Measurements from ENCODE around the gene RNF150. TPM values are rescaled to one million over a fixed set of nuclear protein-coding genes. Genes with fewer than 3 reads are reported as not detected.

RNF150 gene
- total RNA-seq, 1 donor from 2014 or later: 31.2 TPM

DNA sequence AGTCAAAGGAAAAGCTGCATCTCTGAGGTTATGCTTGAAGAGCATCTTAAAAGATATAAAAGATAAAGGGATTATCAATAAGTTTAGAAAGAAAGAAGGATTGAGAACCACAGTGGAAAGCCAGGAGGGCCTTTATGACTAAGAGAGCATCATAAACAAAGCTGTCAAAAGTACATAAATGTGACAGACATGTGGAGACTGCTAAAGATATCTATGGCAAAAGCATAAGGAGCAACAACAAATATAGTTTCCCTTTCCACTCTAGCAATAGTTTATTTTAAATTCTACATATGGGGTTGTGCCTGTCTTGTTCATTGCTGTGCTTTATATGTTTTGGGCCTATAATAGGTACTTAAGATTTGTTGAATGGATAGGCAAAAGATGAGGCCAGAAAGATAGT, 97.3 kb downstream of the RNF150 start:
- Histone ChIP-seq H3K9me3 (peaks cover 0 to 5% of the 10 kb centered on the region in 2 donors), H3K4me3 (no peak overlapping the region), H3K4me1 (peaks cover 0 to 2% of the 10 kb centered on the region in 2 donors), H3K27me3 (no peaks in the 10 kb centered on the region), H3K27ac (no peak overlapping the region), H3K36me3 (no peaks in the 10 kb centered on the region)
- intact Hi-C loops (cut with DNase I): no loop called here
- no peak for DNase-seq (ENCODE audit: low spot score in 2 of 2)
- TF ChIP-seq, protein P1, sequence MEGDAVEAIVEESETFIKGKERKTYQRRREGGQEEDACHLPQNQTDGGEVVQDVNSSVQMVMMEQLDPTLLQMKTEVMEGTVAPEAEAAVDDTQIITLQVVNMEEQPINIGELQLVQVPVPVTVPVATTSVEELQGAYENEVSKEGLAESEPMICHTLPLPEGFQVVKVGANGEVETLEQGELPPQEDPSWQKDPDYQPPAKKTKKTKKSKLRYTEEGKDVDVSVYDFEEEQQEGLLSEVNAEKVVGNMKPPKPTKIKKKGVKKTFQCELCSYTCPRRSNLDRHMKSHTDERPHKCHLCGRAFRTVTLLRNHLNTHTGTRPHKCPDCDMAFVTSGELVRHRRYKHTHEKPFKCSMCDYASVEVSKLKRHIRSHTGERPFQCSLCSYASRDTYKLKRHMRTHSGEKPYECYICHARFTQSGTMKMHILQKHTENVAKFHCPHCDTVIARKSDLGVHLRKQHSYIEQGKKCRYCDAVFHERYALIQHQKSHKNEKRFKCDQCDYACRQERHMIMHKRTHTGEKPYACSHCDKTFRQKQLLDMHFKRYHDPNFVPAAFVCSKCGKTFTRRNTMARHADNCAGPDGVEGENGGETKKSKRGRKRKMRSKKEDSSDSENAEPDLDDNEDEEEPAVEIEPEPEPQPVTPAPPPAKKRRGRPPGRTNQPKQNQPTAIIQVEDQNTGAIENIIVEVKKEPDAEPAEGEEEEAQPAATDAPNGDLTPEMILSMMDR (IDR thresholded peaks at IDR 0.05): no peak

DNA sequence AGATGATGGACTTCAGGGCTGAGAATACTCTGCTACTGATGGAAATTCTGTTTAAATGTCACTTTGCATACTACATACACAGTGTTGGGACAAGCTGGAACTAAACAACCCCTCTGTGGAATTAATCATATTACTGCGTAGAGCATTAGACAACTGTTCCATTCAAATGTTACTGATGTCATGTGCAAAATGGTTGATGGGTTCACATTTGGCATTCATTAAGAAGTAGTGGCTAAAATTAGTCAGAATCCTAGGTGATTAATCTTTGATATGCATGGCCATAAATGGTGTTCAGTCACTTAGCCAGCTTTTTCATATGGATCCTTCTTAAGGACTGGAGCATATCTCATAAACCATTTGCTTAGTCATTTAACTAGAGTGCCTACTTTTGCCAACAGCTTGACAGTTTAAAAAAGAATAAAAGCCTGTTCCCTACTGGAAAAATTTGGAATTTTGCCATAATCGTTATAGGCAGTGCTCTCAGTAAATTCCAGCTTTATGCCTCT, 105.2 kb downstream of the RNF150 start:
- Histone ChIP-seq H3K36me3 (no peaks in the 10 kb centered on the region), H3K4me3 (no peak overlapping the region), H3K9me3 (peaks cover 0 to under 1% of the 10 kb centered on the region in 2 donors), H3K27me3 (no peaks in the 10 kb centered on the region), H3K27ac (no peak overlapping the region), H3K4me1 (peaks cover 0 to 3% of the 10 kb centered on the region in 2 donors)
- no peak for DNase-seq (ENCODE audit: low spot score in 2 of 2)
- intact Hi-C loops (cut with DNase I): no loop called here
- TF ChIP-seq, protein P1 (IDR thresholded peaks at IDR 0.05): no peak

DNA sequence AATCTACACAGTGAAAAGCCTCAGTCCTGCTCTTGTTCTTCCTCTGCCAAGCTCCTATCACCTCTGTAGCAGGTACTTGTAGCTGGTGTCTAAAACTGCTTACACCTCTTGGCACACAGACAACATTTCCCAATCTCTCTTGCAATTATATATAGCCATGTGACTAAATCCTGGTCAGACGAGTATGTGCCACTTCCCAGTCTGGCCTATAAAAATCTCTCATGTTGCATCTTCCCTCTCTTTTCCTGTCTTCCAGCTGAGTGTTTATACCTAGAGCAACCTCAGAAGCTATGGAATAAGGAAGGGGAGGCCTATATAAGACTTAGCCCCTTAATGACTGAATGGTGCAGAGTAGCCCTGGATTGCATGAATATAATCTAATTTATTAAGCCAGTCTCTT, 105.8 kb downstream of the RNF150 start:
- intact Hi-C loops (cut with DNase I): no loop called here
- no peaks in the 10 kb centered on the region for H3K9me3 ChIP-seq
- no peak overlapping the region for H3K4me3 ChIP-seq
- no peaks in the 10 kb centered on the region for H3K36me3 ChIP-seq
- no peak for DNase-seq (ENCODE audit: low spot score in 2 of 2)
- peaks cover 0 to 3% of the 10 kb centered on the region in 2 donors for H3K4me1 ChIP-seq
- H3K27ac ChIP-seq: no peak overlapping the region
- TF ChIP-seq, protein P1 (IDR thresholded peaks at IDR 0.05): no peak
- no peaks in the 10 kb centered on the region for H3K27me3 ChIP-seq

DNA sequence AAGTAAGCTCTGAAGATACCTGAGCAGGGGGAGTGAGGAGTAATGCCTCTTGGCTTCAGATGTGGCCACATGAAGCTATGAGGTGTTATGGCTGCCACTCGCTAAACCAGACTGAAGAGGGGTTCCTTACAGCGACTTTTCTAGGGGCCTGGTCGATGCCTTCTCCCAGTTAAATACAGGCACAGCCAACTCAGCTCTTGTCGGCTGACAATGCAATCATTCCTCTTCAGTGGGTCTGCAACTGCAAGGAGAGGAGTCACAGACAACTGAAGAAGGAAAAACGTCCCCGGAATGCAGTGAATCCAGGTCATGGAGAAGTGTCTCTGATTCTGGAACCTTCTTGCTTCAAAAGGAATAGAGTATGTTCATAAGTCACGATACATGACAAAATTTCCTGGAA, 106.4 kb downstream of the RNF150 start:
- Histone ChIP-seq H3K4me1 (peaks cover 0 to 7% of the 10 kb centered on the region in 2 donors), H3K27me3 (no peaks in the 10 kb centered on the region)
- intact Hi-C loops (cut with DNase I): no loop called here

DNA sequence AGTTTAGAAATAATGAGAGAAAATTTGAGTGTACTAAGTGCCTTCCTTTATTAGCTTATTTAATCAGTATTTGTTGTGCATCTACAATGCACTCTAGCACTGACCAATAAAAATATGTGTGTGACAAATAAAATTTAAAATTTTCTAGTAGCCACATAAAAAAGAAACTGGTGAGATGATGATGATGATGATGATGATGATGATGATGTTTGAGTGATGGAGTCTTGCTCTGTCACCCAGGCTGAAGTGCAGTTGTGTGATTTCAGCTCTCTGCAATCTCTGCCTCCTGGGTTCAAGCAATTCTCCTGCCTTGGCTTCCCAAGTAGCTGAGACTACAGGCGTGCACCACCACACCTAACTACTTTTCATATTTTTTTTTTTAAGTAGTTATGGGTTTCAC, 110.2 kb downstream of the RNF150 start:
- no peak overlapping the region for H3K4me3 ChIP-seq
- H3K27me3 ChIP-seq: no peaks in the 10 kb centered on the region
- no peak for DNase-seq (ENCODE audit: low spot score in 2 of 2)
- no peak overlapping the region for H3K27ac ChIP-seq
- peaks cover 0 to 10% of the 10 kb centered on the region in 2 donors for H3K9me3 ChIP-seq
- TF ChIP-seq, protein P1 (IDR thresholded peaks at IDR 0.05): no peak
- intact Hi-C loops (cut with DNase I): no loop called here
- H3K4me1 ChIP-seq: peaks cover 0 to 18% of the 10 kb centered on the region in 2 donors
- no peaks in the 10 kb centered on the region for H3K36me3 ChIP-seq

More for the DNA sequence above, 106.4 kb downstream of the RNF150 start:
- Histone ChIP-seq H3K36me3 (no peaks in the 10 kb centered on the region), H3K4me3 (no peak overlapping the region), H3K27ac (no peak overlapping the region), H3K9me3 (no peaks in the 10 kb centered on the region)
- TF ChIP-seq, protein P1 (IDR thresholded peaks at IDR 0.05): no peak
- DNase-seq (ENCODE audit: low spot score in 2 of 2): no peak

Measured in ascending aorta (tissue), 2 donors.